Fibroblast of pulmonary artery (primary cell): ENCODE measurements around the gene TFRC.

Experiments used
- DNase-seq: peaks from one replicate; pipeline ENCODE4 v3.0.0-alpha.2; 2010; ENCODE audit warnings: low read depth
- H3K4me3 ChIP-seq: replicated peaks from 2 replicates; pipeline ENCODE4 v1.5.1; 2011; ENCODE audit warnings: low read depth, mild to moderate bottlenecking, control low read depth, low read length, moderate library complexity
- TF ChIP-seq, protein P1 (sequence below): IDR thresholded peaks from 2 replicates; pipeline ENCODE4 v1.5.1; 2011; ENCODE audit warnings: mild to moderate bottlenecking, control low read depth, low read length, inconsistent platforms; ENCODE audit errors: missing control alignments

The TFRC gene

DNA sequence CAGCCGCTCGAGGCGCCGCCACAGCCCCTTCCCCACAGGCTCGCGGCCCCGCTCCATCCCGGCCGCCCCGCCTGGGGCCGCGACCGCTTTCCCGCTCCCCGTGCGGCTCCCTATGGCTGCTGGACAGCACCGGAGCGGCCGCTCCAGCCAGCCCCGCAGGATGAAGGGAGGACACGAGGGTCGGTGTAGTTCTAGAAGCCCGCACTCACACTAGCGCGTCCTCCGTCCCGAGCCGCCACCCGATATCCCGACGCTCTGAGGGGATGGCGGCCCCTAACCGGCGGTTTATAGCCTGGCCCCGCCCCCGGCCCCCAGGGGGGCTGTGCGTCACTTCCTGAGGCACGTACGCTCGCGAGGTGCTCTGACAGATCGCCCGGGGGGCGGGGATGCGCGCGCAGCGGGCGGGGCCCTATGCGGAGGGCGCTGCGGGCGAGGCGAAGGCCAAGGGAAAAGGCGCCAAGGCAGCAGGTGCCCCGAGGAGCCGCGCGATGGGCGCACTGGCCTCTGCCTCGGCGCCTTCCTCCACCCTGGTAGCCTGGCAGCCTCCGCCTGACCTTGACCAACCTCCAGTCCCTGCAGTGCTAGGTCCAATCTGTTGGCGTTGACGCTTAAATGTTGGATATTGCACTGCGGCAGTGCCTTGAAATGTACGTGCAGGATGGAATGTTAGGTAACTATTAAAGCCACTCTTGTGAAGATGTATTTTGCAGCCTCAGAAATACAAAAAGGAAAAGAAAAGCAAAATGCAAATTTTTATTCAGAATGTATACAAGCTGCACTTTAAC is at the start of gene TFRC:
Gene TFRC (minus strand): TSS at position 257 of the 785 bp plus-strand sequence. CDS start 4,991 bp downstream, outside the sequence.
- peak; percentile 87 for DNase-seq
- TF ChIP-seq, protein P1, sequence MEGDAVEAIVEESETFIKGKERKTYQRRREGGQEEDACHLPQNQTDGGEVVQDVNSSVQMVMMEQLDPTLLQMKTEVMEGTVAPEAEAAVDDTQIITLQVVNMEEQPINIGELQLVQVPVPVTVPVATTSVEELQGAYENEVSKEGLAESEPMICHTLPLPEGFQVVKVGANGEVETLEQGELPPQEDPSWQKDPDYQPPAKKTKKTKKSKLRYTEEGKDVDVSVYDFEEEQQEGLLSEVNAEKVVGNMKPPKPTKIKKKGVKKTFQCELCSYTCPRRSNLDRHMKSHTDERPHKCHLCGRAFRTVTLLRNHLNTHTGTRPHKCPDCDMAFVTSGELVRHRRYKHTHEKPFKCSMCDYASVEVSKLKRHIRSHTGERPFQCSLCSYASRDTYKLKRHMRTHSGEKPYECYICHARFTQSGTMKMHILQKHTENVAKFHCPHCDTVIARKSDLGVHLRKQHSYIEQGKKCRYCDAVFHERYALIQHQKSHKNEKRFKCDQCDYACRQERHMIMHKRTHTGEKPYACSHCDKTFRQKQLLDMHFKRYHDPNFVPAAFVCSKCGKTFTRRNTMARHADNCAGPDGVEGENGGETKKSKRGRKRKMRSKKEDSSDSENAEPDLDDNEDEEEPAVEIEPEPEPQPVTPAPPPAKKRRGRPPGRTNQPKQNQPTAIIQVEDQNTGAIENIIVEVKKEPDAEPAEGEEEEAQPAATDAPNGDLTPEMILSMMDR, result no peak
- H3K4me3 ChIP-seq, result peak within 1 kb of the TSS; percentile 82

DNA sequence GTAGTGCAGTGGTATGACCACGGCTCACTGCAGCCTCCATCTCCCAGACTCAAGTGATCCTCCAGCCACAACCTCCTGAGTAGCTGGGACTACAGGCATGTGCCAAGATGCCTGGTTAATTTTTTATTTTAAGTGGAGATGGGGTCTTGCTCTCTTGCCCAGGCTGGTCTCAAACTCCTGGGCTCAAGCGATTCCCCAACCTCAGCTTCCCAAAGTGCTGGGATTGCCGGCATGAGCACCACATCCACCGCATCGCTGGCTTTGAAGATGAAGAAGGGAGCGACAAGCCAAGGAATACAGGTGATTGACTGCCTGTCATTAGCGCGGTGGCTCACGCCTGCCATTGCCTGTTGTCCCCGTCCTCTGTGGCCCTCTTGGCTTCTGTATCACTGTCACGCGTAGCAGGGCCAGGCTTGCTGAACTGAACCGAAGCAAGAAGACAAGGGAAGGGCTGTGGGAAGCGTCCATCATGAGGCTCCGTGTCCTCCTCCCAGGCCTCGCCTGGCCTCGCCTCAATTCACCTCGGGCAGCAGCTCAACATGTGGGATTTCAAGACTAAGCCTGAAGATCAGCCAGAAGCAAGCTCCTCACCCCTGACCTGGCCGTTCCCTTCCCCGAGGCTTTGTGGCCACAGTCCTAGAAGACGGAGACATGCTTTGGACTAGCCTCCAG is 46.4 kb upstream of the TFRC start:
- H3K4me3 ChIP-seq, result no peak overlapping the region
- TF ChIP-seq, protein P1, result no peak
- no peak for DNase-seq

DNA sequence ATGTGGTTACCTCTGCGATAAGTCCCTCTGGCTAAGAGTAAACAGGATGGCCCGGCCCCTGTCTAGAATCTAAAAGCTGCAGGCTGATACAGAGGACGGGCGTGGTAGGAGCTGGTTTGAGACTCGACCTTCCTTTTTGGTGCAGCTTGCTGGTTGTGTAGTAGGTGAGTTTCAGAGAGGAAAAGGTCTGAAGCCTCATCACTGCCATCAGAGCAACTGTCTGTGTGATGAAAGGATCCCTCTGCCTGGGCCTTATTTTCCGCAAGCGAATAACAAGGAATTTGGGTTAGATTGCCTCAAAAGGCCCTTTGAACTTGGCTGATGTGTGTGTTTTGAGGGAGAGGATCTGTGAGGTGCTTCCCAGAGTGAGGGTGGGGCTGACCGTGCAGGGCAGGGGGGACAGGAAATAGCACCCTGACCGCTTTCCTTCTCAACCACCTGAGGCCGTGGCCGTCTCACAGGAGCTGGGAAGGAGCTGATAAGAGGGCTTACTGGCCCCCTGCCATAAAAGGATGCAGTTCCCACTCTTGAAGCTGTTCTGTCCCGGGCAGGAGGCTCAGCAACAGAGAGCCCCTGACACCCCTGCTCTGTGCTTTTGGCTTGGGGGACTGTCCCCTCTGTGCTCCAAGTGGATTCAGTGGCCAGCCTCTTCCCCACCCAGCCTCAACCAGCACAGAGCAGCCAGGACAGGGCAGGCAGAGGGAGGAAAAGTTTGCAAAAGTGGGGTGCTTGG is 45.6 kb upstream of the TFRC start:
- DNase-seq, result no peak
- TF ChIP-seq, protein P1, result no peak
- H3K4me3 ChIP-seq, result no peak overlapping the region

DNA sequence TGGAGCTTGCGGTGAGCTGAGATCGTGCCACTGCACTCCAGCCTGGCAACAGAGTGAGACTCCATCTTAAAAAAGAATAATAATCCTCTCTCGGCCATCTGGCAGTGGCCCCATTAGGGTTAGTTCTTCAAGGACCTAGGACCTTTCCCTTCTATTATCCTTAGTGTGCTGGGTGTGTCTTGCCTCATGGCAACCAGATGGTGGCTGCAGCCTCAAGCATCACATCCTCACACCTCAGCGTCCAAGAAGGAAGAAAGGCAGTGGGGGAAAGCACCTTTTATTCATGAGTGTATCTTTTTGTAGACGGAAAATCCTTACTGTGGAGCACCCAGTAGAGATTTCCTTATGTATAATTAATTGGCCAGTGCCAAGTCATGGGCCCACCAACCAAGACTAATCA is 42.7 kb upstream of the TFRC start:
- TF ChIP-seq, protein P1, result no peak
- no peak for DNase-seq
- no peak overlapping the region for H3K4me3 ChIP-seq

DNA sequence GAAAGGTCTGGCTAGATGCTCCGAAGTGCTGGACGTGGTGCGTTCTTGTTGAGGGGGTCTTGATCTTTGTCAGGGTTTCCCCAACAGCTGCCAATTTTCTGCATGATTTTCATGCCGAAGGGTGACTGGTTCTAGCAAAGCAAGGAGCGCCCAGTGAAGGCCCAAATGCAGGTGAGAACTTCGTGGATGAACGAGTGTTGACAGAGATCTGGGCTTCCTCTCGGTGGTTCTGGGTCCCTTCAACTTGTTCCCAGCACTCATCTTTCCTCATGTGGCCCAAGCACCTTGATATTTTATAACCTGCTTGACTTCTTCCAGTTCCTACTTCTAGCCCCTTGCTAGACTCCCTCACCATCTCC is 40.8 kb upstream of the TFRC start:
- DNase-seq, result no peak
- no peak overlapping the region for H3K4me3 ChIP-seq
- TF ChIP-seq, protein P1, result no peak

DNA sequence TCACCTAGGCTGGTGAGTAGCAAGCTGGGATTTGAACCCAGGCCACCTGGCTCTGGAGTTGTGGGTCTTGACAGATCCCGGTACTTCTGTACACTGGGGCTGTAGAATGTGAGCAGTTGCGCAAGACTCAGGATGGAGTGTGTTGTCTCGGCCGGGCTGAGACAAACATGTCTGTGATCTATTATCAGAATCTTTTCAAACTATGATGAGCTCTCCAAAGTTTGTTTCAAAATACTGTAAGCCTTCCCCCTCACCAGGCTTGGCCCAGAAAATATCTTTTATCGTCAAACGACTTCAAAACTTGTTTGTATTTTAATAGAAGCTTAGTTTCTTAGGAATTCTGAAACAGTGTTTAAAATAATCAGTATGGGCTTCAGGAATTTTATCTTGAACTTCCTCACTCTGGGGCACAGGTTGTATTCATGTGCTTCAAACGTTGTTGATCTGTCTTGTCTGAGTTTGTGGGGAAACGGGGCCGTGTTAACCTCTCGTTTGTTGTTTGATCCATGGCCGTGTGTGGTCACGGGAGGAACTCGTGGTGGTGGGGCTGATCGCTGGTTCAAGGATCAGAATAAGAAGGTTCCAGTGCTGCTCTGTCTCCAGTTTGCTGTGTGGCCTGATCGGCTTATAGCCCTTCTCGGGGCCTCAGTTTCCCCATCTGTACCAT is 40.3 kb upstream of the TFRC start:
- H3K4me3 ChIP-seq, result no peak overlapping the region
- TF ChIP-seq, protein P1, result no peak
- no peak for DNase-seq
